Measurements from ENCODE around the gene NLK.

NLK gene

GRCh38 chr17:28042657-28042720, at the start of gene NLK:
TSS of gene NLK (plus strand) at chr17:28042677. CDS start at chr17:28042874, 197 bp downstream.
- Histone ChIP-seq H3K9me3 (ENCODE audit: control insufficient read depth in 2 of 2, low read length in 2 of 2) (no peaks in the 10 kb centered on the region), H3K9ac (ENCODE audit: low read depth in 1 of 2, low read length in 2 of 2) (peak within 1 kb of the TSS; percentile 70 to 81), H3K27me3 (ENCODE audit: control insufficient read depth in 2 of 2, insufficient read depth in 2 of 2, low read length in 2 of 2) (no peaks in the 10 kb centered on the region), H3K4me3 (ENCODE audit: low read length in 2 of 2) (peak within 1 kb of the TSS; percentile 79 to 83), H3K27ac (ENCODE audit: low read depth in 2 of 2, low read length in 2 of 2) (peak within 1 kb of the TSS; percentile 67 to 71), H3K4me1 (ENCODE audit: control insufficient read depth in 2 of 2, insufficient read depth in 2 of 2, low read length in 2 of 2) (peaks cover 20 to 21% of the 10 kb centered on the region in 2 donors), H3K36me3 (ENCODE audit: control insufficient read depth in 2 of 2, insufficient read depth in 2 of 2, low read length in 2 of 2) (no peaks in the 10 kb centered on the region)

- Histone ChIP-seq H3K4me3 (ENCODE audit: low read length in 2 of 2) (no peak overlapping the region), H3K27ac (ENCODE audit: low read depth in 2 of 2, low read length in 2 of 2) (no peak overlapping the region), H3K9me3 (ENCODE audit: control insufficient read depth in 2 of 2, low read length in 2 of 2) (no peaks in the 10 kb centered on the region)
These were observed 49.2 kb upstream of the NLK start for GRCh38 chr17:27993161-27993695.

GRCh38 chr17:27993723-27994310, 48.7 kb upstream of the NLK start:
- Histone ChIP-seq H3K36me3 (ENCODE audit: control insufficient read depth in 2 of 2, insufficient read depth in 2 of 2, low read length in 2 of 2) (no peaks in the 10 kb centered on the region), H3K27me3 (ENCODE audit: control insufficient read depth in 2 of 2, insufficient read depth in 2 of 2, low read length in 2 of 2) (peaks cover 0 to 2% of the 10 kb centered on the region in 2 donors), H3K9me3 (ENCODE audit: control insufficient read depth in 2 of 2, low read length in 2 of 2) (no peaks in the 10 kb centered on the region), H3K27ac (ENCODE audit: low read depth in 2 of 2, low read length in 2 of 2) (no peak overlapping the region), H3K4me1 (ENCODE audit: control insufficient read depth in 2 of 2, insufficient read depth in 2 of 2, low read length in 2 of 2) (no peaks in the 10 kb centered on the region), H3K9ac (ENCODE audit: low read depth in 1 of 2, low read length in 2 of 2) (no peak overlapping the region), H3K4me3 (ENCODE audit: low read length in 2 of 2) (no peak overlapping the region)

More at GRCh38 chr17:27993161-27993695, 49.2 kb upstream of the NLK start:
- no peaks in the 10 kb centered on the region for H3K36me3 ChIP-seq (ENCODE audit: control insufficient read depth in 2 of 2, insufficient read depth in 2 of 2, low read length in 2 of 2)
- no peaks in the 10 kb centered on the region for H3K4me1 ChIP-seq (ENCODE audit: control insufficient read depth in 2 of 2, insufficient read depth in 2 of 2, low read length in 2 of 2)
- H3K9ac ChIP-seq (ENCODE audit: low read depth in 1 of 2, low read length in 2 of 2), result no peak overlapping the region
- peaks cover 0 to 2% of the 10 kb centered on the region in 2 donors for H3K27me3 ChIP-seq (ENCODE audit: control insufficient read depth in 2 of 2, insufficient read depth in 2 of 2, low read length in 2 of 2)

- Histone ChIP-seq H3K9me3 (ENCODE audit: control insufficient read depth in 2 of 2, low read length in 2 of 2) (no peaks in the 10 kb centered on the region), H3K27ac (ENCODE audit: low read depth in 2 of 2, low read length in 2 of 2) (no peak overlapping the region), H3K27me3 (ENCODE audit: control insufficient read depth in 2 of 2, insufficient read depth in 2 of 2, low read length in 2 of 2) (peaks cover 0 to 2% of the 10 kb centered on the region in 2 donors), H3K4me1 (ENCODE audit: control insufficient read depth in 2 of 2, insufficient read depth in 2 of 2, low read length in 2 of 2) (no peaks in the 10 kb centered on the region), H3K36me3 (ENCODE audit: control insufficient read depth in 2 of 2, insufficient read depth in 2 of 2, low read length in 2 of 2) (no peaks in the 10 kb centered on the region), H3K9ac (ENCODE audit: low read depth in 1 of 2, low read length in 2 of 2) (no peak overlapping the region), H3K4me3 (ENCODE audit: low read length in 2 of 2) (no peak overlapping the region)
These were observed 47.9 kb upstream of the NLK start for GRCh38 chr17:27994586-27994985.

- Histone ChIP-seq H3K36me3 (ENCODE audit: control insufficient read depth in 2 of 2, insufficient read depth in 2 of 2, low read length in 2 of 2) (no peaks in the 10 kb centered on the region), H3K27me3 (ENCODE audit: control insufficient read depth in 2 of 2, insufficient read depth in 2 of 2, low read length in 2 of 2) (peaks cover 0 to 2% of the 10 kb centered on the region in 2 donors), H3K9ac (ENCODE audit: low read depth in 1 of 2, low read length in 2 of 2) (no peak overlapping the region), H3K9me3 (ENCODE audit: control insufficient read depth in 2 of 2, low read length in 2 of 2) (no peaks in the 10 kb centered on the region), H3K4me1 (ENCODE audit: control insufficient read depth in 2 of 2, insufficient read depth in 2 of 2, low read length in 2 of 2) (no peaks in the 10 kb centered on the region), H3K27ac (ENCODE audit: low read depth in 2 of 2, low read length in 2 of 2) (no peak overlapping the region), H3K4me3 (ENCODE audit: low read length in 2 of 2) (no peak overlapping the region)
These were observed 46.9 kb upstream of the NLK start for GRCh38 chr17:27995554-27995953.

- no peak overlapping the region for H3K27ac ChIP-seq (ENCODE audit: low read depth in 2 of 2, low read length in 2 of 2)
- no peak overlapping the region for H3K4me3 ChIP-seq (ENCODE audit: low read length in 2 of 2)
- no peaks in the 10 kb centered on the region for H3K4me1 ChIP-seq (ENCODE audit: control insufficient read depth in 2 of 2, insufficient read depth in 2 of 2, low read length in 2 of 2)
- peaks cover 0 to 2% of the 10 kb centered on the region in 2 donors for H3K27me3 ChIP-seq (ENCODE audit: control insufficient read depth in 2 of 2, insufficient read depth in 2 of 2, low read length in 2 of 2)
- H3K36me3 ChIP-seq (ENCODE audit: control insufficient read depth in 2 of 2, insufficient read depth in 2 of 2, low read length in 2 of 2), result no peaks in the 10 kb centered on the region
- H3K9me3 ChIP-seq (ENCODE audit: control insufficient read depth in 2 of 2, low read length in 2 of 2), result no peaks in the 10 kb centered on the region
- no peak overlapping the region for H3K9ac ChIP-seq (ENCODE audit: low read depth in 1 of 2, low read length in 2 of 2)
These were observed 46.1 kb upstream of the NLK start for GRCh38 chr17:27996202-27997043.

- H3K4me1 ChIP-seq (ENCODE audit: control insufficient read depth in 2 of 2, insufficient read depth in 2 of 2, low read length in 2 of 2), result no peaks in the 10 kb centered on the region
- H3K9me3 ChIP-seq (ENCODE audit: control insufficient read depth in 2 of 2, low read length in 2 of 2), result no peaks in the 10 kb centered on the region
- H3K36me3 ChIP-seq (ENCODE audit: control insufficient read depth in 2 of 2, insufficient read depth in 2 of 2, low read length in 2 of 2), result no peaks in the 10 kb centered on the region
- H3K4me3 ChIP-seq (ENCODE audit: low read length in 2 of 2), result no peak overlapping the region
- peaks cover 0 to 2% of the 10 kb centered on the region in 2 donors for H3K27me3 ChIP-seq (ENCODE audit: control insufficient read depth in 2 of 2, insufficient read depth in 2 of 2, low read length in 2 of 2)
- no peak overlapping the region for H3K27ac ChIP-seq (ENCODE audit: low read depth in 2 of 2, low read length in 2 of 2)
- H3K9ac ChIP-seq (ENCODE audit: low read depth in 1 of 2, low read length in 2 of 2), result no peak overlapping the region
These were observed 45.5 kb upstream of the NLK start for GRCh38 chr17:27997044-27997401.

- H3K9me3 ChIP-seq (ENCODE audit: control insufficient read depth in 2 of 2, low read length in 2 of 2), result no peaks in the 10 kb centered on the region
- H3K36me3 ChIP-seq (ENCODE audit: control insufficient read depth in 2 of 2, insufficient read depth in 2 of 2, low read length in 2 of 2), result no peaks in the 10 kb centered on the region
- H3K27me3 ChIP-seq (ENCODE audit: control insufficient read depth in 2 of 2, insufficient read depth in 2 of 2, low read length in 2 of 2), result peaks cover 0 to 2% of the 10 kb centered on the region in 2 donors
- no peak overlapping the region for H3K4me3 ChIP-seq (ENCODE audit: low read length in 2 of 2)
- no peak overlapping the region for H3K9ac ChIP-seq (ENCODE audit: low read depth in 1 of 2, low read length in 2 of 2)
- H3K4me1 ChIP-seq (ENCODE audit: control insufficient read depth in 2 of 2, insufficient read depth in 2 of 2, low read length in 2 of 2), result no peaks in the 10 kb centered on the region
- no peak overlapping the region for H3K27ac ChIP-seq (ENCODE audit: low read depth in 2 of 2, low read length in 2 of 2)
These were observed 45.0 kb upstream of the NLK start for GRCh38 chr17:27997522-27997921.

GRCh38 chr17:28001149-28001548, 41.3 kb upstream of the NLK start:
- H3K4me3 ChIP-seq (ENCODE audit: low read length in 2 of 2), result no peak overlapping the region
- H3K9ac ChIP-seq (ENCODE audit: low read depth in 1 of 2, low read length in 2 of 2), result no peak overlapping the region
- H3K27ac ChIP-seq (ENCODE audit: low read depth in 2 of 2, low read length in 2 of 2), result no peak overlapping the region
- H3K27me3 ChIP-seq (ENCODE audit: control insufficient read depth in 2 of 2, insufficient read depth in 2 of 2, low read length in 2 of 2), result no peaks in the 10 kb centered on the region
- H3K36me3 ChIP-seq (ENCODE audit: control insufficient read depth in 2 of 2, insufficient read depth in 2 of 2, low read length in 2 of 2), result no peaks in the 10 kb centered on the region
- H3K4me1 ChIP-seq (ENCODE audit: control insufficient read depth in 2 of 2, insufficient read depth in 2 of 2, low read length in 2 of 2), result no peaks in the 10 kb centered on the region
- no peaks in the 10 kb centered on the region for H3K9me3 ChIP-seq (ENCODE audit: control insufficient read depth in 2 of 2, low read length in 2 of 2)

- no peaks in the 10 kb centered on the region for H3K4me1 ChIP-seq (ENCODE audit: control insufficient read depth in 2 of 2, insufficient read depth in 2 of 2, low read length in 2 of 2)
- H3K27ac ChIP-seq (ENCODE audit: low read depth in 2 of 2, low read length in 2 of 2), result no peak overlapping the region
- H3K9me3 ChIP-seq (ENCODE audit: control insufficient read depth in 2 of 2, low read length in 2 of 2), result no peaks in the 10 kb centered on the region
- H3K9ac ChIP-seq (ENCODE audit: low read depth in 1 of 2, low read length in 2 of 2), result no peak overlapping the region
- H3K36me3 ChIP-seq (ENCODE audit: control insufficient read depth in 2 of 2, insufficient read depth in 2 of 2, low read length in 2 of 2), result no peaks in the 10 kb centered on the region
- H3K4me3 ChIP-seq (ENCODE audit: low read length in 2 of 2), result no peak overlapping the region
- H3K27me3 ChIP-seq (ENCODE audit: control insufficient read depth in 2 of 2, insufficient read depth in 2 of 2, low read length in 2 of 2), result no peaks in the 10 kb centered on the region
These were observed 38.1 kb upstream of the NLK start for GRCh38 chr17:28004344-28004743.

All from mucosa of rectum (tissue), 2 donors.